Endodermal cell (in vitro differentiated cells): ENCODE data around the gene ARV1. TPM values are rescaled to one million over a fixed set of nuclear protein-coding genes. Genes with fewer than 3 reads are reported as not detected.

Source experiments
- DNase-seq: peaks from one replicate; pipeline ENCODE4 v3.0.0-alpha.2; 2017
- H3K27ac ChIP-seq: 2 replicates; pipeline ENCODE4 v1.5.1; 2013; ENCODE audit warnings: mild to moderate bottlenecking, low read depth, low read length, moderate library complexity
- H3K27me3 ChIP-seq: 2 replicates; pipeline ENCODE4 v1.6.1; 2013; ENCODE audit warnings: mild to moderate bottlenecking, low read length, moderate library complexity; ENCODE audit not compliant: insufficient read depth, control insufficient read depth, poor library complexity, severe bottlenecking
- H3K36me3 ChIP-seq: 2 replicates; pipeline ENCODE4 v1.7.0; 2013; ENCODE audit warnings: mild to moderate bottlenecking, low read length, moderate library complexity; ENCODE audit not compliant: control insufficient read depth, insufficient read depth
- H3K4me1 ChIP-seq: one replicate; pipeline ENCODE4 v1.7.0; 2013; ENCODE audit warnings: low read length; ENCODE audit not compliant: control insufficient read depth, insufficient read depth
- H3K4me3 ChIP-seq: 2 replicates; pipeline ENCODE4 v1.5.1; 2013; ENCODE audit warnings: mild to moderate bottlenecking, low read length, moderate library complexity
- H3K9ac ChIP-seq: 2 replicates; pipeline ENCODE4 v1.6.1; 2013; ENCODE audit warnings: mild to moderate bottlenecking, low read length, moderate library complexity; ENCODE audit not compliant: poor library complexity, severe bottlenecking; ENCODE audit errors: extremely low read depth
- H3K9me3 ChIP-seq: 2 replicates; pipeline ENCODE4 v1.6.1; 2013; ENCODE audit warnings: mild to moderate bottlenecking, low read length, moderate library complexity; ENCODE audit not compliant: control insufficient read depth
- H3K27ac Mint-ChIP-seq: 2 replicates; pipeline ENCODE4 v1.8.0; 2020; ENCODE audit warnings: mixed read lengths
- H3K27me3 Mint-ChIP-seq: 2 replicates; pipeline ENCODE4 v1.8.0; 2021; ENCODE audit warnings: mild to moderate bottlenecking, mixed read lengths; ENCODE audit not compliant: insufficient read depth
- H3K36me3 Mint-ChIP-seq: 2 replicates; pipeline ENCODE4 v1.8.0; 2020; ENCODE audit warnings: low read depth, mixed read lengths
- H3K4me1 Mint-ChIP-seq: 2 replicates; pipeline ENCODE4 v1.8.0; 2020; ENCODE audit warnings: mixed read lengths
- H3K4me3 Mint-ChIP-seq: 2 replicates; pipeline ENCODE4 v1.8.0; 2020; ENCODE audit warnings: mild to moderate bottlenecking, moderate library complexity, mixed read lengths
- H3K9me3 Mint-ChIP-seq: 2 replicates; pipeline ENCODE4 v1.8.0; 2020; ENCODE audit warnings: mild to moderate bottlenecking, mixed read lengths
- CTCF ChIP-seq: fragments of 200-600 bp; sonication (generic); conservative IDR thresholded peaks from 2 replicates; pipeline ENCODE4 v1.5.0; 2021; ENCODE audit warnings: antibody characterized with exemption, mild to moderate bottlenecking
- WGBS, 2 experiments: methylation state at CpG; one replicate each; pipeline versions ENCODE4 v1.1.5 to v1.1.7; 2013; ENCODE audit warnings: missing lambda C conversion rate in 2 of 2, mixed read lengths in 1 of 2; ENCODE audit not compliant: insufficient coverage in 1 of 2, insufficient read length in 1 of 2; 5-methylcytosine and 5-hydroxymethylcytosine counted together
- total RNA-seq, 2 donors: library from RNA; stranded (reverse); fragmentation: NEBNext Ultra II Directional in 1 of 2; extraction: Animal tissue kit (Norgen Biotek cat#: 25700) in 1 of 2; gene quantifications; 2 replicates in 1 of 2; 3 replicates in 1 of 2; pipeline ENCODE4 v1.2.1, GENCODE V29; 2021

ARV1 gene
- total RNA-seq, 2 donors from 2014 or later = 8.4 to 12.5 TPM

GRCh38 chr1:230939806-230940489 is 38.9 kb upstream of the ARV1 start:
- H3K9ac ChIP-seq = no peak overlapping the region
- DNase-seq = no peak
- Mint-ChIP-seq H3K4me1 (peaks cover 5% of the 10 kb centered on the region), H3K4me3 (no peak overlapping the region), H3K9me3 (no peaks in the 10 kb centered on the region), H3K36me3 (peaks cover 1% of the 10 kb centered on the region), H3K27me3 (no peaks in the 10 kb centered on the region), H3K27ac (no peak overlapping the region)
- H3K4me3 ChIP-seq = no peak overlapping the region
- no peaks in the 10 kb centered on the region for H3K27me3 ChIP-seq
- WGBS, 2 experiments = 92 to 100% methylated on average over 2 to 4 of the region's 4 CpGs
- H3K27ac ChIP-seq = no peak overlapping the region
- H3K4me1 ChIP-seq = no peaks in the 10 kb centered on the region
- H3K9me3 ChIP-seq = no peaks in the 10 kb centered on the region
- no peak for TF ChIP-seq CTCF
- peaks cover 3% of the 10 kb centered on the region for H3K36me3 ChIP-seq

GRCh38 chr1:230940848-230941247 is 38.0 kb upstream of the ARV1 start:
- Mint-ChIP-seq H3K36me3 (peaks cover 1% of the 10 kb centered on the region), H3K4me1 (peaks cover 5% of the 10 kb centered on the region), H3K4me3 (no peak overlapping the region), H3K9me3 (no peaks in the 10 kb centered on the region), H3K27ac (no peak overlapping the region), H3K27me3 (no peaks in the 10 kb centered on the region)
- DNase-seq = no peak
- peaks cover 6% of the 10 kb centered on the region for H3K36me3 ChIP-seq
- no peak for TF ChIP-seq CTCF
- no peaks in the 10 kb centered on the region for H3K9me3 ChIP-seq
- WGBS, 2 experiments = 100% methylated on average over 1 of the region's 1 CpG
- no peak overlapping the region for H3K9ac ChIP-seq
- no peaks in the 10 kb centered on the region for H3K4me1 ChIP-seq
- H3K27me3 ChIP-seq = no peaks in the 10 kb centered on the region
- no peak overlapping the region for H3K4me3 ChIP-seq
- H3K27ac ChIP-seq = no peak overlapping the region

DNA sequence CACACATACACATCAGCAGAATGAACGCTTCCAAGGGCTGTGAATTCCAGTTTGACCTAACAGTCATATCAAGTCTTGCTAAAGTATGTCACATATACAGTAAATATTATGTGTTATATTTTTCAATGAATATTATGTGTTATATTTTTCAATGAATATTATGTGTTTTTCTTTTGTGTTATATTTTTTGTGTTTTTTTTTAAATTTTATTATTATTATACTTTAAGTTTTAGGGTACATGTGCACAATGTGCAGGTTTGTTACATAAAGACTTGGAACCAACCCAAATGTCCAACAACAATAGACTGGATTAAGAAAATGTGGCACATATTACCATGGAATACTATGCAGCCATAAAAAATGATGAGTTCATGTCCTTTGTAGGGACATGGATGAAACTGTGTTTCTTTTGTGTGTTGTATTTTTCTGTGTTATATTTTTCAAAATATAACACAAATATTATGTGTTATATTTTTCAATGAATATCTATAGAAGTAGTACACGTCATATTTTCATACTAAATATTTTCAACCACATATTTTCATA is 35.8 kb upstream of the ARV1 start:
- no peak overlapping the region for H3K9ac ChIP-seq
- no peaks in the 10 kb centered on the region for H3K4me1 ChIP-seq
- H3K9me3 ChIP-seq = no peaks in the 10 kb centered on the region
- H3K27me3 ChIP-seq = no peaks in the 10 kb centered on the region
- TF ChIP-seq CTCF = no peak
- WGBS, 2 experiments = 100% methylated on average over 2 of the region's 2 CpGs; no CpG with 5 or more reads in 1 of the 2 experiments
- Mint-ChIP-seq H3K4me1 (peaks cover 5% of the 10 kb centered on the region), H3K27me3 (no peaks in the 10 kb centered on the region), H3K27ac (no peak overlapping the region), H3K9me3 (no peaks in the 10 kb centered on the region), H3K36me3 (peaks cover 1% of the 10 kb centered on the region), H3K4me3 (no peak overlapping the region)
- DNase-seq = no peak
- no peak overlapping the region for H3K27ac ChIP-seq
- no peak overlapping the region for H3K4me3 ChIP-seq
- H3K36me3 ChIP-seq = peaks cover 6% of the 10 kb centered on the region
